ENCODE measurements around the gene KRTAP1-3. TPM values are rescaled to one million over a fixed set of nuclear protein-coding genes. Genes with fewer than 3 reads are reported as not detected.
"Not testable (repeated sequence)": the region's sequence is repeated elsewhere in the genome, so short reads cannot be mapped to it uniquely, and the experiment has no call there.

KRTAP1-3 gene
- not detected in 2 replicates for polyA plus RNA-seq (2013)

DNA sequence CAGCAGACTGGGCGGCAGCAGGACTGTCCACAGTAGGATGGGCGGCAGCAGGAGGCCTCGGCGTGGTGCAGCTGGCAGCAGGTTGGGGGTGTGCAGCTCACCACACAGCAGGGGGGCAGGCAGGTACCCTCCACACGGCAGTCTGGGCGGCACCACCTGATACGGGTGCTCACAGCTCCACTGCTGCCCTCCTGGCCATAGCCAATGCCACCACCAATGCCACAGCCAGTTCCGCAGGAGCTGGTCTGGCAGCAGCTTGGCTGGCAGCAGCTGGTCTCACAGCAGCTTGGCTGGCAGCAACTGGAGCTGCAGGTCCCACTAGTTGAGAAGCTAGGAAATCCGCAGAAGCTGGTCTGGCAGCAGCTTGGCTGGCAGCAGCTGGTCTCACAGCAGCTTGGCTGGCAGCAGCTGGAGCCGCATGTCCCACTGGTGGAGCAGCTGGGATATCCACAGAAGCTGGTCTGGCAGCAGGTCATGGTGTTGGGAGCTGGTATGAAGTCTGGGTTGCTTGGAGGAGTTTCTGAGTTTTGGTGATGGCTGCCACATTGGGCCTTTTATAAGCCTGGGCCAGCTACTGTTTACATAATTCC lies at the start of gene KRTAP1-3:
Gene KRTAP1-3 (minus strand): TSS at position 529 of the 590 bp plus-strand sequence. CDS start 53 bp downstream, at position 476.
- H4K8ac ChIP-seq (ENCODE audit: low read depth, low read length); H3K79me2 ChIP-seq (ENCODE audit: control insufficient read depth, insufficient read depth, low read length, poor library complexity); H3K9me3 ChIP-seq (ENCODE audit: insufficient read depth, low read depth, low read length); H2AFZ ChIP-seq (ENCODE audit: insufficient read depth, low read length, poor library complexity); H3K4ac ChIP-seq (ENCODE audit: low read depth, low read length); H3K79me1 ChIP-seq (ENCODE audit: low read length); H2AK5ac ChIP-seq (ENCODE audit: low read length); H3K4me1 ChIP-seq (ENCODE audit: control insufficient read depth in 1 of 2, insufficient read depth in 2 of 2, low read length in 2 of 2); H4K91ac ChIP-seq (ENCODE audit: low read depth, low read length); H3K14ac ChIP-seq (ENCODE audit: low read length); DNase-seq; H3K4me2 ChIP-seq (ENCODE audit: low read length); H4K12ac ChIP-seq (ENCODE audit: low read depth, low read length); H3K36me3 ChIP-seq (ENCODE audit: control insufficient read depth in 1 of 2, insufficient read depth in 2 of 2, low read length in 2 of 2); H3K27ac ChIP-seq (ENCODE audit: low read depth, low read length); H3K27me3 ChIP-seq (ENCODE audit: insufficient read depth, low read length); H3K18ac ChIP-seq (ENCODE audit: low read length); H3K23ac ChIP-seq (ENCODE audit: low read length); H2BK120ac ChIP-seq (ENCODE audit: insufficient read depth, low read length, poor library complexity); H2BK12ac ChIP-seq (ENCODE audit: low read length); H3K9ac ChIP-seq (ENCODE audit: low read length); H2BK5ac ChIP-seq (ENCODE audit: low read depth, low read length, poor library complexity); H3K4me3 ChIP-seq (ENCODE audit: low read depth, low read length): not testable (repeated sequence)
- WGBS (ENCODE audit: extremely low coverage, insufficient coverage, insufficient read length), result no CpG with 5 or more reads among the region's 10 CpGs

DNA sequence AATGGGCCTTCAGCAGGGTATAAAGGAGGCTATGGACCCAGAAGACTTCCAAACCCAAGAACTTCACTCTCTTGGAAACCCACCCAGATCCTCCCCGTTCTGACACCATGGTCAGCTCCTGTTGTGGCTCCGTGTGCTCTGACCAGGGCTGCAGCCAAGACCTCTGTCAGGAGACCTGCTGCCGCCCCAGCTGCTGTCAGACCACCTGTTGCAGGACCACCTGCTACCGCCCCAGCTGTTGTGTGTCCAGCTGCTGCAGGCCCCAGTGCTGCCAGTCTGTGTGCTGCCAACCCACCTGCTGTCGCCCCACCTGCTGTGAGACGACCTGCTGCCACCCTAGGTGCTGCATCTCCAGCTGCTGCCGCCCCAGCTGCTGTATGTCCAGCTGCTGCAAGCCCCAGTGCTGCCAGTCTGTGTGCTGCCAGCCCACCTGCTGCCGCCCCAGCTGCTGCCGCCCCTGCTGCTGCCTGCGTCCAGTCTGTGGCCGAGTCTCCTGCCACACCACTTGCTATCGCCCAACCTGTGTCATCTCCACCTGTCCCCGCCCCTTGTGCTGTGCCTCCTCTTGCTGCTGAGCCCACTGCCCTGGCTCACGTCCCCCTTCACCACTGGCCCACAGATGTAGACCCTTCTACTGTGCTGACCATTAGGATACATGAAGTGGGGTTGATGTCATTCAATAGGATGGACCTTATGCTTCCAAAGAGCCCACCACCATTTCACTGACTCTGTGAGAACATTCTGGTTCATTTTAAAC lies 49.6 kb upstream of the KRTAP1-3 start, which contains the start of gene KRTAP4-7:
Gene KRTAP4-7 (plus strand): TSS at position 51 of the 757 bp plus-strand sequence. CDS start 57 bp downstream, at position 108.
- not testable (repeated sequence) for H2BK12ac ChIP-seq (ENCODE audit: low read length)

GRCh38 chr17:41083427-41083826 lies 48.8 kb upstream of the KRTAP1-3 start:
- H3K4me3 ChIP-seq (ENCODE audit: low read depth, low read length); H3K4ac ChIP-seq (ENCODE audit: low read depth, low read length); H3K27ac ChIP-seq (ENCODE audit: low read depth, low read length); H4K91ac ChIP-seq (ENCODE audit: low read depth, low read length); H2BK5ac ChIP-seq (ENCODE audit: low read depth, low read length, poor library complexity); H3K9me3 ChIP-seq (ENCODE audit: insufficient read depth, low read depth, low read length); H3K79me1 ChIP-seq (ENCODE audit: low read length); H4K8ac ChIP-seq (ENCODE audit: low read depth, low read length); H3K36me3 ChIP-seq (ENCODE audit: control insufficient read depth in 1 of 2, insufficient read depth in 2 of 2, low read length in 2 of 2); H3K4me2 ChIP-seq (ENCODE audit: low read length); H3K18ac ChIP-seq (ENCODE audit: low read length); H2AFZ ChIP-seq (ENCODE audit: insufficient read depth, low read length, poor library complexity); H3K14ac ChIP-seq (ENCODE audit: low read length); H3K23ac ChIP-seq (ENCODE audit: low read length); H2BK120ac ChIP-seq (ENCODE audit: insufficient read depth, low read length, poor library complexity); H3K79me2 ChIP-seq (ENCODE audit: control insufficient read depth, insufficient read depth, low read length, poor library complexity); H3K27me3 ChIP-seq (ENCODE audit: insufficient read depth, low read length); H2AK5ac ChIP-seq (ENCODE audit: low read length); H3K4me1 ChIP-seq (ENCODE audit: control insufficient read depth in 1 of 2, insufficient read depth in 2 of 2, low read length in 2 of 2); H2BK12ac ChIP-seq (ENCODE audit: low read length); H4K12ac ChIP-seq (ENCODE audit: low read depth, low read length); H3K9ac ChIP-seq (ENCODE audit: low read length): not testable (repeated sequence)
- DNase-seq, result peak in 1 of 2 donors; percentile 44
- WGBS (ENCODE audit: extremely low coverage, insufficient coverage, insufficient read length), result no CpG with 5 or more reads among the region's 2 CpGs

More for the DNA sequence above, 49.6 kb upstream of the KRTAP1-3 start, which contains the start of gene KRTAP4-7:
- not testable (repeated sequence) for H2BK120ac ChIP-seq (ENCODE audit: insufficient read depth, low read length, poor library complexity); H3K14ac ChIP-seq (ENCODE audit: low read length); H4K91ac ChIP-seq (ENCODE audit: low read depth, low read length); H2AFZ ChIP-seq (ENCODE audit: insufficient read depth, low read length, poor library complexity); H3K4ac ChIP-seq (ENCODE audit: low read depth, low read length); H3K27ac ChIP-seq (ENCODE audit: low read depth, low read length); H3K18ac ChIP-seq (ENCODE audit: low read length); H3K79me2 ChIP-seq (ENCODE audit: control insufficient read depth, insufficient read depth, low read length, poor library complexity); H3K9ac ChIP-seq (ENCODE audit: low read length); H2BK5ac ChIP-seq (ENCODE audit: low read depth, low read length, poor library complexity); H3K9me3 ChIP-seq (ENCODE audit: insufficient read depth, low read depth, low read length); H3K4me2 ChIP-seq (ENCODE audit: low read length); H3K4me1 ChIP-seq (ENCODE audit: control insufficient read depth in 1 of 2, insufficient read depth in 2 of 2, low read length in 2 of 2); H2AK5ac ChIP-seq (ENCODE audit: low read length); H3K36me3 ChIP-seq (ENCODE audit: control insufficient read depth in 1 of 2, insufficient read depth in 2 of 2, low read length in 2 of 2); DNase-seq; H4K12ac ChIP-seq (ENCODE audit: low read depth, low read length); H3K23ac ChIP-seq (ENCODE audit: low read length); H3K4me3 ChIP-seq (ENCODE audit: low read depth, low read length); H3K79me1 ChIP-seq (ENCODE audit: low read length); H3K27me3 ChIP-seq (ENCODE audit: insufficient read depth, low read length); H4K8ac ChIP-seq (ENCODE audit: low read depth, low read length)
- WGBS (ENCODE audit: extremely low coverage, insufficient coverage, insufficient read length), result no CpG with 5 or more reads among the region's 14 CpGs

DNA sequence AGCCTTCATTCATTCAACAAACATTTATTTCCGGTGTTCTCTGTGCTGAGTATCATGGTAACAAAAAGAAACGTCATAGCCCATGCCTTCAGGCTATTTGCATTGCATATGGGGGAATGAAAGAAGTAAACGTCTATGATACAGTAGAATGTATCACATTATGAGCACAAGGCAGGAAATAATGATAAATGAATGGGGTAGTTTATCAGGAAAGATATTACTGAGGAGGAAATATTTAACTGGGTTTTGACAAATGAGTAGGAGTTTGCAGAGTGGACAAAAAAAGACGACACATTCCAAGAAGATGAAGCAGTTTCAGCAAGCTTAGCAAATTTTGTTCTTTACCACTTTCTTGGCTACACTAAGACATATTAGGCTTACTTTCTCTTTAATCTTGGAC lies 48.0 kb upstream of the KRTAP1-3 start:
- Histone ChIP-seq H3K9ac (ENCODE audit: low read length) (no peak overlapping the region), H4K8ac (ENCODE audit: low read depth, low read length) (no peak overlapping the region), H3K23ac (ENCODE audit: low read length) (no peak overlapping the region), H3K27ac (ENCODE audit: low read depth, low read length) (no peak overlapping the region), H4K12ac (ENCODE audit: low read depth, low read length) (no peak overlapping the region), H2BK12ac (ENCODE audit: low read length) (no peak overlapping the region), H3K4ac (ENCODE audit: low read depth, low read length) (no peak overlapping the region), H3K14ac (ENCODE audit: low read length) (no peak overlapping the region), H3K18ac (ENCODE audit: low read length) (no peak overlapping the region), H3K4me3 (ENCODE audit: low read depth, low read length) (no peak overlapping the region), H3K36me3 (ENCODE audit: control insufficient read depth in 1 of 2, insufficient read depth in 2 of 2, low read length in 2 of 2) (no peaks in the 10 kb centered on the region), H3K9me3 (ENCODE audit: insufficient read depth, low read depth, low read length) (no peaks in the 10 kb centered on the region), H3K27me3 (ENCODE audit: insufficient read depth, low read length) (no peaks in the 10 kb centered on the region), H2BK120ac (ENCODE audit: insufficient read depth, low read length, poor library complexity) (no peak overlapping the region), H3K79me1 (ENCODE audit: low read length) (no peaks in the 10 kb centered on the region), H3K79me2 (ENCODE audit: control insufficient read depth, insufficient read depth, low read length, poor library complexity) (no peaks in the 10 kb centered on the region), H3K4me1 (ENCODE audit: control insufficient read depth in 1 of 2, insufficient read depth in 2 of 2, low read length in 2 of 2) (no peaks in the 10 kb centered on the region), H2BK5ac (ENCODE audit: low read depth, low read length, poor library complexity) (no peak overlapping the region), H2AK5ac (ENCODE audit: low read length) (no peak overlapping the region), H3K4me2 (ENCODE audit: low read length) (no peak overlapping the region), H4K91ac (ENCODE audit: low read depth, low read length) (no peak overlapping the region), H2AFZ (ENCODE audit: insufficient read depth, low read length, poor library complexity) (no peak overlapping the region)
- DNase-seq, result peak; percentile 38 to 70
- WGBS (ENCODE audit: extremely low coverage, insufficient coverage, insufficient read length), result no CpG with 5 or more reads among the region's 4 CpGs
